Keratinocyte (primary cell): ENCODE data around the gene PRSS48.

Source experiments
- EZH2 ChIP-seq: IDR thresholded peaks from one replicate; pipeline ENCODE4 v1.6.1; 2012; ENCODE audit warnings: inconsistent platforms, mild to moderate bottlenecking, low read length, moderate library complexity
- TF ChIP-seq, protein P1 (sequence below), 3 experiments: IDR thresholded peaks in 1 of 3; conservative IDR thresholded peaks in 1 of 3; optimal IDR thresholded peaks in 1 of 3; 2 replicates in 2 of 3; 3 replicates in 1 of 3; pipeline versions ENCODE3 to v1.5.1; 2011; ENCODE audit warnings: low read length in 3 of 3, mild to moderate bottlenecking in 3 of 3, moderate library complexity in 2 of 3, control low read depth in 1 of 3, inconsistent platforms in 1 of 3; ENCODE audit not compliant: insufficient read depth in 2 of 3; ENCODE audit errors: extremely low read depth in 1 of 3

- TF ChIP-seq, protein P1, sequence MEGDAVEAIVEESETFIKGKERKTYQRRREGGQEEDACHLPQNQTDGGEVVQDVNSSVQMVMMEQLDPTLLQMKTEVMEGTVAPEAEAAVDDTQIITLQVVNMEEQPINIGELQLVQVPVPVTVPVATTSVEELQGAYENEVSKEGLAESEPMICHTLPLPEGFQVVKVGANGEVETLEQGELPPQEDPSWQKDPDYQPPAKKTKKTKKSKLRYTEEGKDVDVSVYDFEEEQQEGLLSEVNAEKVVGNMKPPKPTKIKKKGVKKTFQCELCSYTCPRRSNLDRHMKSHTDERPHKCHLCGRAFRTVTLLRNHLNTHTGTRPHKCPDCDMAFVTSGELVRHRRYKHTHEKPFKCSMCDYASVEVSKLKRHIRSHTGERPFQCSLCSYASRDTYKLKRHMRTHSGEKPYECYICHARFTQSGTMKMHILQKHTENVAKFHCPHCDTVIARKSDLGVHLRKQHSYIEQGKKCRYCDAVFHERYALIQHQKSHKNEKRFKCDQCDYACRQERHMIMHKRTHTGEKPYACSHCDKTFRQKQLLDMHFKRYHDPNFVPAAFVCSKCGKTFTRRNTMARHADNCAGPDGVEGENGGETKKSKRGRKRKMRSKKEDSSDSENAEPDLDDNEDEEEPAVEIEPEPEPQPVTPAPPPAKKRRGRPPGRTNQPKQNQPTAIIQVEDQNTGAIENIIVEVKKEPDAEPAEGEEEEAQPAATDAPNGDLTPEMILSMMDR (optimal IDR thresholded peaks at IDR 0.05 in 1 of 3, IDR thresholded peaks at IDR 0.05 in 1 of 3, conservative IDR thresholded peaks at IDR 0.05 in 1 of 3; ENCODE audit: extremely low read depth in 1 of 3, insufficient read depth in 2 of 3, low read length in 3 of 3) = no peak
- TF ChIP-seq EZH2 = no peak
Observed at GRCh38 chr4:151329217-151330007, 52.5 kb downstream of the PRSS48 start.
